HepG2 (cell line): ENCODE measurements around the gene AFF1. TPM values are rescaled to one million over a fixed set of nuclear protein-coding genes. Genes with fewer than 3 reads are reported as not detected.

Experiments used
- ATAC-seq: fragments of 200-7000 bp; cut with Tn5 transposase; 3 replicates; pipeline ENCODE4 v1.9.1; 2020; ENCODE audit warnings: mild to moderate bottlenecking, moderate library complexity
- BruUV-seq: library from RNA; stranded (reverse); fragments of 400-500 nt; replicated peaks from 2 replicates; lab custom pipeline; 2021; lab: Mats Ljungman, UMichigan
- CTCF ChIA-PET: fragments of 300-600 bp; formaldehyde crosslinking; extraction: SDS; loops from one replicate; lab custom pipeline; 2021; ENCODE audit warnings: low total read pairs, inconsistent platforms, low intra/inter-chr PET ratio; lab: Yijun Ruan, JAX
- POLR2A ChIA-PET: fragments of 350-600 bp; sonication (Branson Sonifier 250); formaldehyde crosslinking; loops from one replicate; lab custom pipeline; 2020; ENCODE audit warnings: antibody characterized with exemption, inconsistent platforms; lab: Yijun Ruan, JAX
- DNase-seq: peaks from one replicate; pipeline ENCODE4 v3.0.0-alpha.2; 2015; ENCODE audit warnings: low spot score
- FAIRE-seq: peaks from 3 replicates; lab custom pipeline; 2011; peaks lifted over from hg19 to GRCh38; lab: Jason Lieb, UNC
- H2AFZ ChIP-seq: one replicate; pipeline ENCODE4 v1.6.1; 2011; ENCODE audit warnings: low read length, inconsistent platforms
- H3K27ac ChIP-seq: fragments of 300-600 bp; 3 replicates; pipeline ENCODE4 v1.8.0; 2011; ENCODE audit warnings: mixed run types, mild to moderate bottlenecking, mixed read lengths, low read length, inconsistent platforms; ENCODE audit not compliant: insufficient read depth; ENCODE audit errors: extremely low read length
- H3K27me3 ChIP-seq, 2 experiments: fragments of 200-600 bp in 1 of 2; 2 replicates in 1 of 2; 3 replicates in 1 of 2; pipeline versions ENCODE4 v1.6.0 to v1.8.0; 2011; ENCODE audit warnings: low read length in 2 of 2, mild to moderate bottlenecking in 2 of 2, moderate library complexity in 2 of 2, inconsistent platforms in 1 of 2; ENCODE audit not compliant: insufficient read depth in 2 of 2, control insufficient read depth in 1 of 2
- H3K36me3 ChIP-seq, 2 experiments: fragments of 200-600 bp in 1 of 2; replicated peaks in 1 of 2; 2 replicates in 1 of 2; 3 replicates in 1 of 2; pipeline versions ENCODE4 v1.5.1 to v1.8.0; 2011; ENCODE audit warnings: low read length in 2 of 2, inconsistent platforms in 1 of 2; ENCODE audit not compliant: insufficient read depth in 2 of 2, control insufficient read depth in 1 of 2
- H3K4me1 ChIP-seq: 2 replicates; pipeline ENCODE4 v1.5.1; 2012; ENCODE audit warnings: low read length, inconsistent platforms; ENCODE audit not compliant: insufficient read depth
- H3K4me2 ChIP-seq: 2 replicates; pipeline ENCODE4 v1.6.0; 2011; ENCODE audit warnings: low read depth, low read length, inconsistent platforms
- H3K4me3 ChIP-seq, 3 experiments: fragments of 200-600 bp in 1 of 3; sonication (generic), shearing (Covaris generic) in 1 of 3; replicated peaks in 1 of 3; 2 replicates each; pipeline ENCODE4 v1.5.1; 2011 to 2016; ENCODE audit warnings: low read length in 3 of 3, inconsistent platforms in 2 of 3, low read depth in 2 of 3, mild to moderate bottlenecking in 2 of 3, control low read depth in 1 of 3, mixed read lengths in 1 of 3; ENCODE audit not compliant: insufficient read depth in 1 of 3
- H3K79me2 ChIP-seq: one replicate; pipeline ENCODE4 v1.6.1; 2011; ENCODE audit warnings: low read length, inconsistent platforms; ENCODE audit not compliant: insufficient read depth
- H3K9ac ChIP-seq: 2 replicates; pipeline ENCODE4 v1.6.0; 2011; ENCODE audit warnings: mild to moderate bottlenecking, low read depth, low read length, inconsistent platforms; ENCODE audit not compliant: insufficient read depth
- H3K9me3 ChIP-seq: 2 replicates; pipeline ENCODE4 v1.5.1; 2012; ENCODE audit warnings: mild to moderate bottlenecking, low read length
- H4K20me1 ChIP-seq: 2 replicates; pipeline ENCODE4 v1.6.0; 2011; ENCODE audit warnings: inconsistent platforms, mild to moderate bottlenecking, low read length, moderate library complexity; ENCODE audit not compliant: insufficient read depth
- FOXO1 ChIP-seq: sonication (generic); formaldehyde crosslinking; IDR thresholded peaks from 2 replicates; pipeline ENCODE4 v1.4.0; 2020; ENCODE audit warnings: missing genetic modification reagents
- HDAC2 ChIP-seq: sonication (generic); formaldehyde crosslinking; IDR thresholded peaks from 2 replicates; pipeline ENCODE4 v1.4.0; 2020; ENCODE audit warnings: missing genetic modification reagents
- HDAC6 ChIP-seq: fragments of 200-600 bp; sonication (generic); IDR thresholded peaks from 2 replicates; pipeline ENCODE4 v1.7.0; 2017; ENCODE audit warnings: mild to moderate bottlenecking, antibody characterized with exemption, low read length, low read depth
- MBNL3 ChIP-seq: fragments of 250-450 bp; sonication (Bioruptor Pico); conservative IDR thresholded peaks from 2 replicates; pipeline ENCODE4 v1.8.0; 2022; ENCODE audit warnings: mild to moderate bottlenecking, inconsistent platforms
- NR1H2 ChIP-seq: sonication (generic); formaldehyde crosslinking; IDR thresholded peaks from 2 replicates; pipeline ENCODE4 v1.8.1; 2022; ENCODE audit warnings: low read depth, missing genetic modification reagents, borderline replicate concordance
- PHF8 ChIP-seq: sonication (generic); formaldehyde crosslinking; IDR thresholded peaks from 2 replicates; pipeline ENCODE4 v1.5.0; 2020; ENCODE audit warnings: missing genetic modification reagents
- SMARCE1 ChIP-seq: fragments of 450-650 bp; IDR thresholded peaks from 2 replicates; pipeline ENCODE4 v1.6.1; 2017; ENCODE audit warnings: borderline replicate concordance
- TAF1 ChIP-seq: sonication (generic); formaldehyde crosslinking; IDR thresholded peaks from 2 replicates; pipeline ENCODE4 v1.4.0; 2020; ENCODE audit warnings: missing genetic modification reagents
- ZBTB3 ChIP-seq: sonication (generic); formaldehyde crosslinking; IDR thresholded peaks from 2 replicates; pipeline ENCODE4 v1.4.0; 2020; ENCODE audit warnings: low read depth, mild to moderate bottlenecking, moderate library complexity, missing genetic modification reagents, borderline replicate concordance
- ZNF383 ChIP-seq: sonication (generic); formaldehyde crosslinking; IDR thresholded peaks from 2 replicates; pipeline ENCODE4 v1.4.0; 2020; ENCODE audit warnings: missing genetic modification reagents, mild to moderate bottlenecking, borderline replicate concordance
- ZNF562 ChIP-seq: sonication (generic); formaldehyde crosslinking; IDR thresholded peaks from 2 replicates; pipeline ENCODE4 v1.8.0; 2022; ENCODE audit warnings: missing genetic modification reagents, borderline replicate concordance
- ZNF605 ChIP-seq: sonication (generic); formaldehyde crosslinking; IDR thresholded peaks from 2 replicates; pipeline ENCODE4 v1.8.0; 2022; ENCODE audit warnings: mild to moderate bottlenecking, missing genetic modification reagents
- ZNF639 ChIP-seq: conservative IDR thresholded peaks from 2 replicates; pipeline ENCODE4 v1.6.1; 2018; ENCODE audit warnings: missing genetic modification reagents
- ZNF782 ChIP-seq: sonication (generic); formaldehyde crosslinking; IDR thresholded peaks from 2 replicates; pipeline ENCODE4 v1.4.0; 2020; ENCODE audit warnings: missing genetic modification reagents, mild to moderate bottlenecking, borderline replicate concordance
- ZSCAN21 ChIP-seq: sonication (generic); formaldehyde crosslinking; IDR thresholded peaks from 2 replicates; pipeline ENCODE4 v1.8.0; 2022; ENCODE audit warnings: mild to moderate bottlenecking, missing genetic modification reagents, moderate library complexity, borderline replicate concordance
- WGBS: methylation state at CpG from one replicate; pipeline ENCODE4 v1.1.6; 2017; ENCODE audit warnings: low lambda C conversion rate; 5-methylcytosine and 5-hydroxymethylcytosine counted together
- in situ Hi-C: cut with HindIII; loops from 2 replicates; pipeline ENCODE4 v1.10.0; 2017; ENCODE audit warnings: low pct_unique_long_range_greater_than_20kb; ENCODE audit not compliant: extremely low pct_ligation_motif_present
- intact Hi-C: fragments of 100-400 bp; cut with micrococcal nuclease; formaldehyde crosslinking; loops from one replicate; pipeline ENCODE4 v1.10.0; 2022; ENCODE audit not compliant: unreplicated experiment
- polyA plus RNA-seq, 8 experiments: library from polyadenylated mRNA; depleted of rRNA in 3 of 8; stranded (reverse) in 7 of 8; unstranded in 1 of 8; fragments of >200 nt; fragmentation: Illumina TruSeq in 4 of 8; extraction: Trizol in 4 of 8; gene quantifications; 2 replicates each; pipeline versions ENCODE4 v1.2.1 to v1.2.3, GENCODE V29; 2011 to 2016; ENCODE audit warnings: low read depth in 4 of 8, missing spikeins in 1 of 8, mixed read lengths in 1 of 8; ENCODE audit not compliant: insufficient read depth in 1 of 8
- total RNA-seq, 5 experiments: library from RNA; depleted of rRNA; stranded (reverse); fragments of >200 nt; fragmentation: Illumina TruSeq; extraction: Trizol; gene quantifications; 2 replicates each; pipeline ENCODE4 v1.2.3, GENCODE V29; 2016; ENCODE audit warnings: low read depth in 1 of 5
- TF ChIP-seq, protein P1 (sequence below): IDR thresholded peaks from 2 replicates; pipeline ENCODE4 v1.6.1; 2016; ENCODE audit warnings: low read depth, control low read depth
- TF ChIP-seq, protein P2 (sequence below): IDR thresholded peaks from 2 replicates; pipeline ENCODE4 v1.6.1; 2012; ENCODE audit warnings: low read length, improper control_type of control experiment
- TF ChIP-seq, protein P3 (sequence below): sonication (generic); formaldehyde crosslinking; IDR thresholded peaks from 2 replicates; pipeline ENCODE4 v1.9.0; 2021; ENCODE audit warnings: missing genetic modification reagents, mild to moderate bottlenecking, borderline replicate concordance

The AFF1 gene
- total and polyA plus RNA-seq, 2 of the 13 experiments (the other 11 are each of a cell fraction or from before 2014, with no cell fraction given), result 15.5 to 15.9 TPM

DNA sequence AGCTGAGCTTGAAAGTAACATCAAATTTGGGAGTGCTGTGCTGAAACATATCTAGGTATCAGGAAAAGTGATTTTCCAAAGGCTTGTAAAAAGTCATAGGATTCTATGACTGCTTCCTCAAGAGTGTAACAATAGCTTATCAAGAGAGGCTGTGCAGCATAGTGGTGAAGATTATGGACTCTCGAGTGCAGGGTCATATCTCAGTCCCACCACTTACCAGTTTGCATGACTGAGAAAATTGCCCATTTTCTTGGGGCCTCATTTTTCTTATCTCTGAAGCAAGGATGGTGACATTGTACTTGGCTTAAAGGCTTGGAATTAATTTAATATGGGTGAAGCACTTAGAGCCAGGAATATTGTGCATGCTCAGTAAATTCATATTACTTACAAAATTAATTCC is 57.2 kb downstream of the AFF1 start:
- BruUV-seq, result no TSS peak
- H3K27ac ChIP-seq, result no peak overlapping the region
- H3K4me3 ChIP-seq, result no peak overlapping the region
- peaks cover 32% of the 10 kb centered on the region for H3K4me1 ChIP-seq
- DNase-seq, result no peak
- no peaks in the 10 kb centered on the region for H4K20me1 ChIP-seq
- peaks cover 0 to 2% of the 10 kb centered on the region in 2 experiments; a peak in 1 of 5 replicates for H3K36me3 ChIP-seq
- H3K9me3 ChIP-seq, result no peaks in the 10 kb centered on the region
- POLR2A ChIA-PET, result interaction anchor here (0.9 to 3.1 kb wide), 2 partner anchors 14 to 56 kb away, joined by 4 to 16 read pairs; no protein-coding TSS in a partner anchor
- no peaks in the 10 kb centered on the region for H3K27me3 ChIP-seq
- H3K9ac ChIP-seq, result no peak overlapping the region
- CTCF ChIA-PET, result no interaction called here
- TF ChIP-seq, protein P1, sequence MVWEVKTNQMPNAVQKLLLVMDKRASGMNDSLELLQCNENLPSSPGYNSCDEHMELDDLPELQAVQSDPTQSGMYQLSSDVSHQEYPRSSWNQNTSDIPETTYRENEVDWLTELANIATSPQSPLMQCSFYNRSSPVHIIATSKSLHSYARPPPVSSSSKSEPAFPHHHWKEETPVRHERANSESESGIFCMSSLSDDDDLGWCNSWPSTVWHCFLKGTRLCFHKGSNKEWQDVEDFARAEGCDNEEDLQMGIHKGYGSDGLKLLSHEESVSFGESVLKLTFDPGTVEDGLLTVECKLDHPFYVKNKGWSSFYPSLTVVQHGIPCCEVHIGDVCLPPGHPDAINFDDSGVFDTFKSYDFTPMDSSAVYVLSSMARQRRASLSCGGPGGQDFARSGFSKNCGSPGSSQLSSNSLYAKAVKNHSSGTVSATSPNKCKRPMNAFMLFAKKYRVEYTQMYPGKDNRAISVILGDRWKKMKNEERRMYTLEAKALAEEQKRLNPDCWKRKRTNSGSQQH (CRISPR knock-in tag), result no peak
- TF ChIP-seq MBNL3 (CRISPR knock-in tag) (no peak), ZNF639 (CRISPR knock-in tag) (no peak), ZNF782 (CRISPR knock-in tag) (no peak), ZNF562 (CRISPR knock-in tag) (no peak), HDAC6 (no peak), SMARCE1 (no peak), FOXO1 (CRISPR knock-in tag) (no peak), PHF8 (CRISPR knock-in tag) (no peak), HDAC2 (CRISPR knock-in tag) (no peak), ZBTB3 (CRISPR knock-in tag) (no peak), ZNF605 (CRISPR knock-in tag) (no peak), TAF1 (no peak), ZSCAN21 (CRISPR knock-in tag) (no peak), ZNF383 (CRISPR knock-in tag) (no peak), NR1H2 (no peak)
- TF ChIP-seq, protein P2, sequence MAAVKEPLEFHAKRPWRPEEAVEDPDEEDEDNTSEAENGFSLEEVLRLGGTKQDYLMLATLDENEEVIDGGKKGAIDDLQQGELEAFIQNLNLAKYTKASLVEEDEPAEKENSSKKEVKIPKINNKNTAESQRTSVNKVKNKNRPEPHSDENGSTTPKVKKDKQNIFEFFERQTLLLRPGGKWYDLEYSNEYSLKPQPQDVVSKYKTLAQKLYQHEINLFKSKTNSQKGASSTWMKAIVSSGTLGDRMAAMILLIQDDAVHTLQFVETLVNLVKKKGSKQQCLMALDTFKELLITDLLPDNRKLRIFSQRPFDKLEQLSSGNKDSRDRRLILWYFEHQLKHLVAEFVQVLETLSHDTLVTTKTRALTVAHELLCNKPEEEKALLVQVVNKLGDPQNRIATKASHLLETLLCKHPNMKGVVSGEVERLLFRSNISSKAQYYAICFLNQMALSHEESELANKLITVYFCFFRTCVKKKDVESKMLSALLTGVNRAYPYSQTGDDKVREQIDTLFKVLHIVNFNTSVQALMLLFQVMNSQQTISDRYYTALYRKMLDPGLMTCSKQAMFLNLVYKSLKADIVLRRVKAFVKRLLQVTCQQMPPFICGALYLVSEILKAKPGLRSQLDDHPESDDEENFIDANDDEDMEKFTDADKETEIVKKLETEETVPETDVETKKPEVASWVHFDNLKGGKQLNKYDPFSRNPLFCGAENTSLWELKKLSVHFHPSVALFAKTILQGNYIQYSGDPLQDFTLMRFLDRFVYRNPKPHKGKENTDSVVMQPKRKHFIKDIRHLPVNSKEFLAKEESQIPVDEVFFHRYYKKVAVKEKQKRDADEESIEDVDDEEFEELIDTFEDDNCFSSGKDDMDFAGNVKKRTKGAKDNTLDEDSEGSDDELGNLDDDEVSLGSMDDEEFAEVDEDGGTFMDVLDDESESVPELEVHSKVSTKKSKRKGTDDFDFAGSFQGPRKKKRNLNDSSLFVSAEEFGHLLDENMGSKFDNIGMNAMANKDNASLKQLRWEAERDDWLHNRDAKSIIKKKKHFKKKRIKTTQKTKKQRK, result no peak
- TF ChIP-seq, protein P3, sequence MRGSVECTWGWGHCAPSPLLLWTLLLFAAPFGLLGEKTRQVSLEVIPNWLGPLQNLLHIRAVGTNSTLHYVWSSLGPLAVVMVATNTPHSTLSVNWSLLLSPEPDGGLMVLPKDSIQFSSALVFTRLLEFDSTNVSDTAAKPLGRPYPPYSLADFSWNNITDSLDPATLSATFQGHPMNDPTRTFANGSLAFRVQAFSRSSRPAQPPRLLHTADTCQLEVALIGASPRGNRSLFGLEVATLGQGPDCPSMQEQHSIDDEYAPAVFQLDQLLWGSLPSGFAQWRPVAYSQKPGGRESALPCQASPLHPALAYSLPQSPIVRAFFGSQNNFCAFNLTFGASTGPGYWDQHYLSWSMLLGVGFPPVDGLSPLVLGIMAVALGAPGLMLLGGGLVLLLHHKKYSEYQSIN, result no peak
- no peak overlapping the region for H2AFZ ChIP-seq
- FAIRE-seq, result no peak
- intact Hi-C loops, result no loop called here
- in situ Hi-C loops, result no loop called here
- H3K4me2 ChIP-seq, result no peak overlapping the region
- 92% methylated on average over 1 of the region's 1 CpG for WGBS
- ATAC-seq, result no peak
- peaks cover 23% of the 10 kb centered on the region for H3K79me2 ChIP-seq
